ENCODE results near the gene TMEM229B. TPM values are rescaled to one million over a fixed set of nuclear protein-coding genes. Genes with fewer than 3 reads are reported as not detected.

Gene TMEM229B
- total RNA-seq, 2 experiments from 2014 or later, result 10.4 to 13.3 TPM

- Mint-ChIP-seq H3K4me3 (no peak overlapping the region), H3K36me3 (ENCODE audit: low read depth) (no peaks in the 10 kb centered on the region), H3K4me1 (peaks cover 5% of the 10 kb centered on the region), H3K9me3 (no peaks in the 10 kb centered on the region), H3K27ac (no peak overlapping the region), H3K27me3 (peaks cover 21% of the 10 kb centered on the region)
- DNase-seq, result no peak
- POLR2A ChIA-PET, result no interaction called here
- CTCF ChIA-PET, result interaction anchor here (1.3 to 2.5 kb wide), 3 partner anchors 149 to 197 kb away, joined by 3 to 8 read pairs (median 5); no protein-coding TSS in a partner anchor
Measured at GRCh38 chr14:67421356-67422224, 66.9 kb downstream of the TMEM229B start.

Other genes with a start within 250 kb of the TMEM229B start
- gene PALS1, start 247.3 kb downstream of the TMEM229B start, total RNA-seq, result 1 to 10 TPM; 6.5 to 7.0 TPM
- 10 to 100 TPM; 46.7 to 48.2 TPM for gene ATP6V1D, start 128.9 kb downstream of the TMEM229B start, total RNA-seq
- 100 to 1,000 TPM; 120 to 129 TPM for gene EIF2S1, start 128.4 kb downstream of the TMEM229B start, total RNA-seq
- gene PLEK2, start 76.6 kb downstream of the TMEM229B start, total RNA-seq, result under 1 TPM in 1 of 2 experiments, not detected in 1; 0.43 TPM
- gene PLEKHH1, start 44.6 kb upstream of the TMEM229B start, total RNA-seq, result under 1 TPM; 0.53 to 0.63 TPM
- gene PIGH, start 111.5 kb upstream of the TMEM229B start, total RNA-seq, result 10 to 100 TPM; 15.7 to 16.4 TPM
- 1 to 10 TPM; 6.8 to 7.7 TPM for gene ARG2, start 131.2 kb upstream of the TMEM229B start, total RNA-seq
- gene VTI1B, start 185.9 kb upstream of the TMEM229B start, total RNA-seq, result 10 to 100 TPM; 73.3 to 77.3 TPM
- gene RDH11, start 207.0 kb upstream of the TMEM229B start, total RNA-seq, result 10 to 100 TPM; 56.6 to 60.4 TPM
- not detected for gene RDH12, start 213.2 kb upstream of the TMEM229B start, total RNA-seq

Data from activated CD4-positive, alpha-beta memory T cell treated with anti-CD3 and anti-CD28 coated beads, Interleukin-2, amount 10 ng/mL, durations not matched to agents 7 days and 5 days (primary cell).